ENCODE results near the gene NFIA.

Gene NFIA

DNA sequence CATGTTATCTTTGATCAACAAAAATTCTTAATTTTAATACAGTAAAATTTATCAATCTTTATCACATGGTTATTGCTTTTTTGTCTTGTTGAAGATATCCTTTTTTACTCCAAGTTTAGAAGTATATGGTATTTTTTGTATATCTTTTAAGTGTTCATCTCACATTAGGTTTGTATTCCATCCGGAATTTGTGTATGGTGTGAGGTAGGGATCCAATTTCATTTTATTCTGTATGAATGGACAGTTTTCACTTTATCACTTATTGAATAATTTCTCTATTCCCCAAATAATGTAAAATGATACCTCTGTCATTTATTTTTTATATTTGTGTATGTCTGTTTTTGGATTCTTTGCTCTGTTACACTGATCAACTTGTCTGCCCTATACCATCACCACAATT lies 25.3 kb downstream of the NFIA start:
- in situ Hi-C loops (cut with HindIII; ENCODE audit: low pct_ligation_motif_present, low sequenced_read_pairs) = no loop called here
- Histone ChIP-seq H3K27ac (no peak overlapping the region), H3K4me3 (ENCODE audit: low read depth, low read length) (no peak overlapping the region), H3K36me3 (replicated peaks) (no peaks in the 10 kb centered on the region), H3K27me3 (replicated peaks) (no peaks in the 10 kb centered on the region)
- TF ChIP-seq, protein P1, sequence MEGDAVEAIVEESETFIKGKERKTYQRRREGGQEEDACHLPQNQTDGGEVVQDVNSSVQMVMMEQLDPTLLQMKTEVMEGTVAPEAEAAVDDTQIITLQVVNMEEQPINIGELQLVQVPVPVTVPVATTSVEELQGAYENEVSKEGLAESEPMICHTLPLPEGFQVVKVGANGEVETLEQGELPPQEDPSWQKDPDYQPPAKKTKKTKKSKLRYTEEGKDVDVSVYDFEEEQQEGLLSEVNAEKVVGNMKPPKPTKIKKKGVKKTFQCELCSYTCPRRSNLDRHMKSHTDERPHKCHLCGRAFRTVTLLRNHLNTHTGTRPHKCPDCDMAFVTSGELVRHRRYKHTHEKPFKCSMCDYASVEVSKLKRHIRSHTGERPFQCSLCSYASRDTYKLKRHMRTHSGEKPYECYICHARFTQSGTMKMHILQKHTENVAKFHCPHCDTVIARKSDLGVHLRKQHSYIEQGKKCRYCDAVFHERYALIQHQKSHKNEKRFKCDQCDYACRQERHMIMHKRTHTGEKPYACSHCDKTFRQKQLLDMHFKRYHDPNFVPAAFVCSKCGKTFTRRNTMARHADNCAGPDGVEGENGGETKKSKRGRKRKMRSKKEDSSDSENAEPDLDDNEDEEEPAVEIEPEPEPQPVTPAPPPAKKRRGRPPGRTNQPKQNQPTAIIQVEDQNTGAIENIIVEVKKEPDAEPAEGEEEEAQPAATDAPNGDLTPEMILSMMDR (IDR thresholded peaks at IDR 0.05; ENCODE audit: low read depth, low read length, missing control alignments) = no peak
- no peak for DNase-seq

DNA sequence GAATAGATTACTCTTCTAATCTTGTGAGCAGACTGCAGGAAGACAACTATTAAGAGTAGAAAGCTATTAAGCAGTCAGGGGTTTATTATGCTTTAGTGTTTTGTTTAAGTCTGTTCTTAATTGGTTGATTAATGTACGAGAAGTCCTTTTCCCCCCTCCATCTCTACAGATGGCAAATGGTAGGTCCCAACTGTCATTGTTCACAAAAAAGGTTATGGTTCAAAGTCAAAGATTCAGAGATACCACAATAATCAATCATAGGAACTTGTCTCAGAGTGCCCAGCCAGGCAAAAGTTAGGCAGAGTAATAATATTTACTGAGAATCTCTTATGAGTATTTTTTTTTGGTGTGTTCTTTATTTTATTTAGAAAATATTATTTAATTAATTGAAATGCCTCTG lies 26.8 kb downstream of the NFIA start:
- no peak for DNase-seq
- Histone ChIP-seq H3K4me3 (ENCODE audit: low read depth, low read length) (no peak overlapping the region), H3K27ac (no peak overlapping the region), H3K27me3 (replicated peaks) (no peaks in the 10 kb centered on the region), H3K36me3 (replicated peaks) (no peaks in the 10 kb centered on the region)
- in situ Hi-C loops (cut with HindIII; ENCODE audit: low pct_ligation_motif_present, low sequenced_read_pairs) = no loop called here
- TF ChIP-seq, protein P1 (IDR thresholded peaks at IDR 0.05; ENCODE audit: low read depth, low read length, missing control alignments) = no peak

DNA sequence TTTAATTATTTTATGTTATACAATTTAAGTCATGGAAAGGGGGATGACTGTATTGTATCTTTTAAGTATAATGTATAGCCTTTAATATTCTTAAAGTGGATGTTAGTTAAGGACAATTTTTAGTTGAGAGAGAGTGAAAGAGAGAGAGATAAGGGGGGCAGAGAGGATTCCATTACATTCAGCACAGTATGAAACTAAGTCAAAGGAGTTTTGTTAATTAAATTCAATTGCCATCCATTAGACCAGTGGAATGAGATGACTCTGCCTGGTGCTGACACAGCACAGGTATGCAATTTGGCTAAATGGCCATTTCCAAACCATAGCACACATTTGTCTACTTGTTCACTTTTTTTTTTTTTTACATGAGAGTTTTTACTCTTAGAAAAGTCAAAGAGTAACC lies 27.5 kb downstream of the NFIA start:
- no peaks in the 10 kb centered on the region for H3K27me3 ChIP-seq (replicated peaks)
- H3K27ac ChIP-seq = no peak overlapping the region
- no peak overlapping the region for H3K4me3 ChIP-seq (ENCODE audit: low read depth, low read length)
- no peaks in the 10 kb centered on the region for H3K36me3 ChIP-seq (replicated peaks)
- DNase-seq = no peak
- in situ Hi-C loops (cut with HindIII; ENCODE audit: low pct_ligation_motif_present, low sequenced_read_pairs) = no loop called here
- TF ChIP-seq, protein P1 (IDR thresholded peaks at IDR 0.05; ENCODE audit: low read depth, low read length, missing control alignments) = no peak

DNA sequence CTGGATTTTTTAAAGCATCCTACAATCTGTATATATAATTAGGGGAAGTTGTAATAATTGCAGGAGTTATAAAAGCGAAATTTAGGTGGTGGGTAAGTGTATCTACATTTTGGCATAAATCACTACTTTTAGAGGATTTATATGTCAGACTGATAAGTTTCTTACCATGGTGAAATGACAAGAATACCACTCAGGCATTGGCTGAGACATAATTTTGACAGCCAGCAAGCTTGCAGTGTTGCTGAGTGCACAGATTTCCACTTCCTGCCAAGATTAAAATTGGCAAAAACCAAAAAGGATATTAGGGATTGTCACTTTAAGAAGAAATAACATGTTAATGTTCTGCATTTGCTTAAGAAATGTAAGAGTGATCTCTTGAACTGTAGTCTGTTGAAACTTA lies 28.2 kb downstream of the NFIA start:
- no peak overlapping the region for H3K4me3 ChIP-seq (ENCODE audit: low read depth, low read length)
- TF ChIP-seq, protein P1 (IDR thresholded peaks at IDR 0.05; ENCODE audit: low read depth, low read length, missing control alignments) = no peak
- in situ Hi-C loops (cut with HindIII; ENCODE audit: low pct_ligation_motif_present, low sequenced_read_pairs) = no loop called here
- no peak for DNase-seq
- H3K36me3 ChIP-seq (replicated peaks) = no peaks in the 10 kb centered on the region
- H3K27me3 ChIP-seq (replicated peaks) = no peaks in the 10 kb centered on the region
- no peak overlapping the region for H3K27ac ChIP-seq

DNA sequence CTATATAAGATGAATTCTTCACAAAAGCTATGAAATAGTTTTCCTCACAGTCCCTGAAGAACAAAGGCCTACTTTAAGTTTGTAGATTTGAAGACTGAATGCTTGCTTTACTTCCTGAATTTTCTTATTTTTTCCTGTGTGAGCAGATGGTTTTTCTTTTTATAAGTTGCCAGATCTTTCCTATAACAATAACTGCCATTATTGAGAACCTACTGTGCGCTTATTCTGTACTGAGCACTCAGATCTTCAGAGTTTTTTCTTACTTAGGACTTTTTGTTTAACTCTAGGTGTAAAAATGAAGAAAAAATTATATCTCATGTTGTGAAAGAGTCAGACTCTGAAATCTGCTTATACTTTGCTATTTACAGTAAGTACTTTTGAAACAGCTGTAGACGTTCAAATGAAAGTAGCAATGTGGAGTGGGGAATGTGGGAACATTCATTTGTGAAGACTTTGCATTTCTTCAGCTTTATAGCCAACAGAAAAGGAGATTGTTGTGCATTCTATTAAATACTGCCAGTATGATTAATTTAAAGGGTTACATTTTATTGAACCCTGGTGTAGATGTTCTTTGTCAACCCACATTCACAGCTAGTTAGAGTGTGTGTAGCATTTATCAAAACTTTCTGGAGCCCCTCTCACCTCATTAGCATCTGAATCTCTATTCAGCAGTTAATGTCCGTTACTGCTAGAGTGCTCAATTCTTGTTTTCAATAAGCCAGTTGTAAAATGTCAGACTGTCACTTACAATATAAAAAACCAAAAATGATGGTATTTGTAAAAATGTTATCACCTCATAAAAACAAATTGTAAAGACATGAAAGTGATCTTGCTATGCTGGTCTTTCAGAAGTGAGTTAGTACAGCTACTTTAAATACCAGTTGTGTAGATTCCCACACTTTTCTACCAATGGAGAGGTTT lies 29.0 kb downstream of the NFIA start:
- Histone ChIP-seq H3K4me3 (ENCODE audit: low read depth, low read length) (no peak overlapping the region), H3K27me3 (replicated peaks) (no peaks in the 10 kb centered on the region), H3K36me3 (replicated peaks) (no peaks in the 10 kb centered on the region), H3K27ac (no peak overlapping the region)
- in situ Hi-C loops (cut with HindIII; ENCODE audit: low pct_ligation_motif_present, low sequenced_read_pairs) = no loop called here
- DNase-seq = no peak
- TF ChIP-seq, protein P1 (IDR thresholded peaks at IDR 0.05; ENCODE audit: low read depth, low read length, missing control alignments) = no peak
